Suprapubic skin (tissue), 4 donors: ENCODE measurements around the gene NIPAL3. TPM values are rescaled to one million over a fixed set of nuclear protein-coding genes. Genes with fewer than 3 reads are reported as not detected.
A peak's percentile ranks its signal among the peaks of the same experiment; 100 is the strongest.

ENCODE experiments used
- DNase-seq, 2 donors: peaks; one replicate each; pipeline ENCODE4 v3.0.0-alpha.2; 2019; ENCODE audit warnings: low spot score in 2 of 2
- H3K27ac ChIP-seq: fragments of 200-600 bp; sonication (generic); one replicate; pipeline ENCODE4 v1.5.1; 2019
- H3K27me3 ChIP-seq: fragments of 200-600 bp; sonication (generic); one replicate; pipeline ENCODE4 v1.5.1; 2019
- H3K36me3 ChIP-seq: fragments of 200-600 bp; sonication (generic); one replicate; pipeline ENCODE4 v1.5.1; 2019
- H3K4me1 ChIP-seq: fragments of 200-600 bp; sonication (generic); one replicate; pipeline ENCODE4 v1.5.1; 2019
- H3K4me3 ChIP-seq: fragments of 200-600 bp; sonication (generic); one replicate; pipeline ENCODE4 v1.5.1; 2019; ENCODE audit warnings: mild to moderate bottlenecking
- H3K9me3 ChIP-seq: fragments of 200-600 bp; sonication (generic); one replicate; pipeline ENCODE4 v1.5.1; 2019
- EP300 ChIP-seq: sonication (generic); formaldehyde crosslinking; IDR thresholded peaks from one replicate; pipeline ENCODE4 v1.6.1; 2017; ENCODE audit warnings: antibody characterized with exemption
- POLR2A ChIP-seq, 2 donors: fragments of 450-650 bp; IDR thresholded peaks; one replicate each; pipeline ENCODE4 v1.6.1; 2017; ENCODE audit warnings: antibody characterized with exemption in 2 of 2, mild to moderate bottlenecking in 2 of 2, moderate library complexity in 2 of 2
- POLR2AphosphoS5 ChIP-seq, 3 donors: sonication (generic); formaldehyde crosslinking; IDR thresholded peaks; one replicate each; pipeline ENCODE4 v1.6.1; 2017; ENCODE audit warnings: antibody characterized with exemption in 3 of 3
- WGBS: methylation state at CpG from one replicate; pipeline ENCODE4 v1.1.5; 2018; 5-methylcytosine and 5-hydroxymethylcytosine counted together
- total RNA-seq, 4 donors: library from RNA; depleted of rRNA; stranded (reverse); fragments of >200 nt; gene quantifications; one replicate each; pipeline ENCODE4 v1.1.0, GENCODE V29; 2016
- TF ChIP-seq, protein P1 (sequence below), 2 donors: fragments of 200-600 bp in 1 of 2; fragments of 450-650 bp in 1 of 2; sonication (generic) in 1 of 2; IDR thresholded peaks; one replicate each; pipeline ENCODE4 v1.5.1; 2016 to 2019; ENCODE audit warnings: antibody characterized with exemption in 2 of 2, mild to moderate bottlenecking in 1 of 2, moderate library complexity in 1 of 2

Gene NIPAL3
- total RNA-seq, 4 donors from 2014 or later, result 42.4 to 75.4 (median 64.6) TPM

DNA sequence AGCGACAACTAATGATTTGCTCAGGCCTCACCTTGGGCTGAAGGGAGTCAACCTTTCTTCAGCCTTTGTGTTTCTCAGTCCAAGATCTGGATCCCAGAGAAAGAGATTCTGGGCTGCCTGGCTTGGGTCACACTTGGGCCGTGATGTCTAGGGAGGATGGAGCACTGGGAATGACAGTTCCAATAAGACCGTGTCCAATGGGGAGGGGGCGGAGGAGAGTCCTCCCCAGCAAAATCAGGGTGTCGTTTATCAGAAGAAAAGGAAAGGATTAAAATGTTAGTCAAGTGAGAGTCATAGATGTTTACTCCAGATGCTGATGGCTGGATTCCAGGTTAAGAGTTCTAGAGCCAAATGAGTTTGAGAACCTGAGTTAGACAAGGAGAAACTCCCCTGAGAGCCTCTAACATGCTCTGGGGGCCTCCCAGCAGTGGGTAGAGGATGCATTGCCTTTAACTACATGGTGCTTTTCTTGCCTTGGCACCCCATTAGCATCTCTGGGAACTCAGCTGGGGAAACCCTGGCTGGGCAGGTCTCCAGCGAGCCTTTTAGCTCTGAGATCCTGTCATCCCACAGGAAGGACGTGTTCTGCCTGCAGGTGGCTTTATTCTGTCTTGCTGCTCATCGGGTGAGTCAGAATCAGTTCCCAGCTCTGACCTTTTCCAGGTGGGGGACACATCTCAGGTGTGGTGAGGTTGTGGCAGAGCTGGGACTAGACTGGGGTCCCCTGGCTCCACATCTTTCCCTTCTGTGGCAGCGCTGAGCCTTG, 22.2 kb downstream of the NIPAL3 start:
- H3K36me3 ChIP-seq, result peaks cover 9% of the 10 kb centered on the region
- DNase-seq, result peak in 1 of 2 donors; percentile 57
- no peak overlapping the region for H3K4me3 ChIP-seq
- WGBS, result 60% methylated on average over 9 of the region's 9 CpGs
- peak overlapping the region; percentile 55 for H3K27ac ChIP-seq
- TF ChIP-seq, protein P1, sequence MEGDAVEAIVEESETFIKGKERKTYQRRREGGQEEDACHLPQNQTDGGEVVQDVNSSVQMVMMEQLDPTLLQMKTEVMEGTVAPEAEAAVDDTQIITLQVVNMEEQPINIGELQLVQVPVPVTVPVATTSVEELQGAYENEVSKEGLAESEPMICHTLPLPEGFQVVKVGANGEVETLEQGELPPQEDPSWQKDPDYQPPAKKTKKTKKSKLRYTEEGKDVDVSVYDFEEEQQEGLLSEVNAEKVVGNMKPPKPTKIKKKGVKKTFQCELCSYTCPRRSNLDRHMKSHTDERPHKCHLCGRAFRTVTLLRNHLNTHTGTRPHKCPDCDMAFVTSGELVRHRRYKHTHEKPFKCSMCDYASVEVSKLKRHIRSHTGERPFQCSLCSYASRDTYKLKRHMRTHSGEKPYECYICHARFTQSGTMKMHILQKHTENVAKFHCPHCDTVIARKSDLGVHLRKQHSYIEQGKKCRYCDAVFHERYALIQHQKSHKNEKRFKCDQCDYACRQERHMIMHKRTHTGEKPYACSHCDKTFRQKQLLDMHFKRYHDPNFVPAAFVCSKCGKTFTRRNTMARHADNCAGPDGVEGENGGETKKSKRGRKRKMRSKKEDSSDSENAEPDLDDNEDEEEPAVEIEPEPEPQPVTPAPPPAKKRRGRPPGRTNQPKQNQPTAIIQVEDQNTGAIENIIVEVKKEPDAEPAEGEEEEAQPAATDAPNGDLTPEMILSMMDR (IDR thresholded peaks at IDR 0.05), result no peak
- TF ChIP-seq EP300 (no peak), POLR2AphosphoS5 (IDR thresholded peaks at IDR 0.05) (no peak), POLR2A (IDR thresholded peaks at IDR 0.05) (no peak)
- no peaks in the 10 kb centered on the region for H3K9me3 ChIP-seq
- H3K27me3 ChIP-seq, result no peaks in the 10 kb centered on the region
- peaks cover 25% of the 10 kb centered on the region for H3K4me1 ChIP-seq

DNA sequence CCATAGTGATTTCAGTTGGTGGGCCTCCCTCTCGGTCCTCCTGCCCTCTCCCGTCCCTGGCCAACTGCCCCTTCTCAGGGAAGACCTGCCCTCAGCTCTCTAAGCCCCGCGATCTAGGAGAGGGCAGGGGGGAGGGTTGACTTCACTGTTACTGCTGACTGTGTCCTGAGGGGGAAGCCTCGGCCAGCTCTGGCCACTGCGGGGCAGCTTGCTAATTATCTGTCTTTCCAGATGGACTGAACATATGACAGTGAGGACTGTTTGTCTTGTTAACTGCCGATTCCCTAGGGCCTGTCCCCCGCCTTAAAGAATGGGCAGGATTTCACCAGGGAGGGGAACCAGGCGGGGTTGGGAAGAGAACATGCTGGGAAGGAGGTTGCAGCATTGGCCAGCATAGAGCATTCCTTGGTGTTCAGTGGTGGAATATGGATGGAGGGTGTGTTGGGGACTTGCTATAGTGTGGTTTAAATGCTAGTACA, 22.9 kb downstream of the NIPAL3 start:
- 66% methylated on average over 4 of the region's 9 CpGs for WGBS
- peak; percentile 85 to 87 for DNase-seq
- H3K9me3 ChIP-seq, result no peaks in the 10 kb centered on the region
- no peaks in the 10 kb centered on the region for H3K27me3 ChIP-seq
- H3K36me3 ChIP-seq, result peaks cover 9% of the 10 kb centered on the region
- no peak overlapping the region for H3K4me3 ChIP-seq
- TF ChIP-seq POLR2AphosphoS5 (IDR thresholded peaks at IDR 0.05), result peak in 1 of 3 donors; percentile 57
- TF ChIP-seq, protein P1 (IDR thresholded peaks at IDR 0.05), result no peak
- H3K4me1 ChIP-seq, result peaks cover 30% of the 10 kb centered on the region
- H3K27ac ChIP-seq, result peak overlapping the region; percentile 55

DNA sequence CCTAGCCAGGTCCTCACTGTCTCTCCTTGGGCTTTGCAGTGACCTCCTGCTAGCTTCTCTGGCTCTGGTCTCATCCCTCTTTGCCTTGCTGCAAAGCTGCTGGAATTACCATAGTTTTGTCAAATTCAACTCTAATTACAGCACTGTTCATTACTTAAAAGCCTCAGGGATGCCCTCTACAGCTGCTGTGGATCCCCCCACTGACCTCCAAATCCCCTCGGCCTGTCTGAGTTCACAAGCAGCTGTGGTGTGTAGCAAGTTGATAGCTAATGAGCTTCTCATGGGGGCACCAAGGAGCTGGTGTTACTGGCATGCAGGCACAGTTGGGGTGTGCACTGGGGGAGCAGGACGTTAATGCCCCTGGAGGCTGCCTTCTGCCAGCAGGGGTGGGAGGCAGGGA, 24.8 kb downstream of the NIPAL3 start:
- Histone ChIP-seq H3K27ac (no peak overlapping the region), H3K36me3 (peaks cover 11% of the 10 kb centered on the region), H3K4me1 (peaks cover 33% of the 10 kb centered on the region), H3K27me3 (no peaks in the 10 kb centered on the region), H3K4me3 (no peak overlapping the region), H3K9me3 (no peaks in the 10 kb centered on the region)
- TF ChIP-seq, protein P1 (IDR thresholded peaks at IDR 0.05), result no peak
- TF ChIP-seq POLR2A (IDR thresholded peaks at IDR 0.05) (no peak), EP300 (no peak), POLR2AphosphoS5 (IDR thresholded peaks at IDR 0.05) (no peak)
- DNase-seq, result no peak
- 100% methylated on average over 1 of the region's 2 CpGs for WGBS

DNA sequence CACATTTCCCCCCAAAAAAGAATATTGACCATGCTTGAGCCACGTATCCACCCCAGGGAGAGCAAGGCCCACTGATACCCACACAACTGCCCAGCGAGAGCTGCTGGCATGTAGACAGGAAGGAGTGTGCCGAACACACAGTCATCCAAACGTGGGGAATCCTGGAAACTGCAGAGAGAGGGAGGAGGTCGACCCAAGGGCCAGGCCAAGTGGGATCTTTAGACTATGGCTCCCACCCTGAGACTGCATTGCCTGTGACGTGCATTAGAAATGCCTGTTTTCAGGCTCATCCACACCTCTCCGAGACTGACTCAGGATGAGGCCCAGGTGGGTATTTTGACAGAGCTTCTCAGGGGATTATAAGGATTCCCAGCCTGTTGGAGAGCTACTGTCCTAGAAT, 25.9 kb downstream of the NIPAL3 start:
- Histone ChIP-seq H3K36me3 (peaks cover 19% of the 10 kb centered on the region), H3K9me3 (no peaks in the 10 kb centered on the region), H3K4me3 (no peak overlapping the region), H3K4me1 (peaks cover 33% of the 10 kb centered on the region), H3K27me3 (no peaks in the 10 kb centered on the region), H3K27ac (no peak overlapping the region)
- WGBS, result 79% methylated on average over 7 of the region's 7 CpGs
- TF ChIP-seq, protein P1 (IDR thresholded peaks at IDR 0.05), result no peak
- TF ChIP-seq POLR2AphosphoS5 (IDR thresholded peaks at IDR 0.05), result no peak
- TF ChIP-seq EP300, result no peak
- TF ChIP-seq POLR2A (IDR thresholded peaks at IDR 0.05), result no peak
- no peak for DNase-seq

DNA sequence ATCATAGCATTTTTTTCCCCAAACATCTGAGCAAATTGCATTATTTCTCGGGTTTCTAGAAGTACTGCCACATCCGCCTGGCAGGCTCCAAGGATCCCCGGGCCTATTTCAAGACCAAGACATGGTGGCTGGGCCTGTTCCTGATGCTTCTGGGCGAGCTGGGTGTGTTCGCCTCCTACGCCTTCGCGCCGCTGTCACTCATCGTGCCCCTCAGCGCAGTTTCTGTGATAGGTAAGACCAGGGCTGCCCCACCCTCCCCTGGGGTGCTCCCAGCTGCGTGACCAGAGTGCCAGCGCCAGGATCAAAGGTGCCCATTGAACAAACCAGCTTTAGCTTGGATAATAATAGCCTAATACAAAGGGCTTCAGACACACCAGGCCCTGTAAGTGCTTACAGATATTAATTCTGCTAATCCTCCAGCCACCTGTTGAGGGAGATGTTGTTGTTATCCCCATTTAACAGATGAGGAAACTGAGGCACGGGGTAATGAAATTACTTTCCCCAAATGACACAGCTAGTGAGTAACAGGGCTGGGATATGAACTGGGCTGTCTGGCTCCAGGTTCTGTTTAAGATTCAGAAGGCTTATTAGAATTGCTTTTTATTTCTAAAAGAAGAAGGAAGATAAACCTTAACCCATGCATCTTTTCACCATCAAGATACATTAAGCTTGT, 26.5 kb downstream of the NIPAL3 start:
- Histone ChIP-seq H3K36me3 (peaks cover 19% of the 10 kb centered on the region), H3K9me3 (no peaks in the 10 kb centered on the region), H3K4me3 (no peak overlapping the region), H3K27ac (no peak overlapping the region), H3K27me3 (no peaks in the 10 kb centered on the region), H3K4me1 (peaks cover 33% of the 10 kb centered on the region)
- no peak for DNase-seq
- no peak for TF ChIP-seq POLR2AphosphoS5 (IDR thresholded peaks at IDR 0.05)
- no peak for TF ChIP-seq POLR2A (IDR thresholded peaks at IDR 0.05)
- no peak for TF ChIP-seq EP300
- TF ChIP-seq, protein P1 (IDR thresholded peaks at IDR 0.05), result no peak
- 84% methylated on average over 14 of the region's 14 CpGs for WGBS
